Prostate gland (tissue), 2 donors: ENCODE data around the gene FAM174C. TPM values are rescaled to one million over a fixed set of nuclear protein-coding genes. Genes with fewer than 3 reads are reported as not detected.
"Not testable (repeated sequence)": the region's sequence is repeated elsewhere in the genome, so short reads cannot be mapped to it uniquely, and the experiment has no call there.

Experiments
- DNase-seq: peaks from one replicate; pipeline ENCODE4 v3.0.0-alpha.2; 2019; ENCODE audit warnings: low spot score
- H3K27ac ChIP-seq, 2 donors: fragments of 200-600 bp; sonication (generic); 2 replicates each; pipeline ENCODE4 v1.5.1; 2017 to 2019
- H3K27me3 ChIP-seq: fragments of 200-600 bp; sonication (generic); replicated peaks from 2 replicates; pipeline ENCODE4 v1.5.1; 2019; ENCODE audit not compliant: insufficient read depth
- H3K36me3 ChIP-seq, 2 donors: fragments of 200-600 bp; sonication (generic); 1 replicate in 1 of 2; 2 replicates in 1 of 2; pipeline versions ENCODE4 v1.5.1 to v1.8.1; 2017 to 2019
- H3K4me1 ChIP-seq: fragments of 200-600 bp; sonication (generic); replicated peaks from 2 replicates; pipeline ENCODE4 v1.5.1; 2019
- H3K4me3 ChIP-seq, 2 donors: fragments of 200-600 bp; sonication (generic); 2 replicates each; pipeline ENCODE4 v1.5.1; 2017 to 2019
- H3K9me3 ChIP-seq: fragments of 200-600 bp; sonication (generic); 2 replicates; pipeline ENCODE4 v1.5.1; 2017
- CTCF ChIP-seq, 4 experiments: fragments of 200-600 bp in 2 of 4; fragments of 450-650 bp in 2 of 4; sonication (generic) in 2 of 4; IDR thresholded peaks; 1 replicate in 3 of 4; 2 replicates in 1 of 4; pipeline ENCODE4 v1.5.1; 2016 to 2019; ENCODE audit warnings: antibody characterized with exemption in 4 of 4, mild to moderate bottlenecking in 2 of 4, moderate library complexity in 2 of 4
- POLR2A ChIP-seq: fragments of 450-650 bp; IDR thresholded peaks from one replicate; pipeline ENCODE4 v1.6.1; 2016; ENCODE audit warnings: antibody characterized with exemption, mild to moderate bottlenecking
- POLR2AphosphoS5 ChIP-seq: sonication (generic); formaldehyde crosslinking; IDR thresholded peaks from one replicate; pipeline ENCODE4 v1.6.1; 2017; ENCODE audit warnings: antibody characterized with exemption
- WGBS: methylation state at CpG from one replicate; pipeline ENCODE4 v1.1.5; 2018; 5-methylcytosine and 5-hydroxymethylcytosine counted together
- intact Hi-C: fragments of 100-400 bp; cut with DNase I; formaldehyde crosslinking; loops from one replicate; pipeline ENCODE4 v1.14.2; 2022
- total RNA-seq, 2 donors: library from RNA; depleted of rRNA; stranded (reverse); fragments of >200 nt; gene quantifications; one replicate each; pipeline ENCODE4 v1.1.0, GENCODE V29; 2016

FAM174C gene
- total RNA-seq, 2 donors from 2014 or later: 95.1 to 98.7 TPM

- TF ChIP-seq POLR2AphosphoS5: no peak
- no peak for TF ChIP-seq CTCF (IDR thresholded peaks at IDR 0.05)
- no peak for TF ChIP-seq POLR2A
- no peaks in the 10 kb centered on the region for H3K36me3 ChIP-seq
- no peak for DNase-seq
- H3K27ac ChIP-seq: no peak overlapping the region
- H3K9me3 ChIP-seq: no peaks in the 10 kb centered on the region
- intact Hi-C loops: loop anchor here (10.0 kb wide), 1 partner anchor 87 kb away; the partner anchor contains the start of genes DAZAP1 and GAMT
- H3K4me1 ChIP-seq: peaks cover 5% of the 10 kb centered on the region
- H3K4me3 ChIP-seq: no peak overlapping the region
- H3K27me3 ChIP-seq: no peaks in the 10 kb centered on the region
- 78% methylated on average over 17 of the region's 17 CpGs for WGBS
These were observed 42.1 kb downstream of the FAM174C start for GRCh38 chr19:1317274-1318003.

- intact Hi-C loops: loop anchor here (10.0 kb wide), 1 partner anchor 86 kb away; the partner anchor contains the start of genes DAZAP1 and GAMT
- no peak for DNase-seq
- Histone ChIP-seq H3K27ac (no peak overlapping the region), H3K9me3 (no peaks in the 10 kb centered on the region), H3K4me1 (no peaks in the 10 kb centered on the region), H3K36me3 (no peaks in the 10 kb centered on the region), H3K4me3 (no peak overlapping the region), H3K27me3 (peaks cover 3% of the 10 kb centered on the region)
- TF ChIP-seq POLR2A (no peak), POLR2AphosphoS5 (no peak), CTCF (IDR thresholded peaks at IDR 0.05) (no peak)
- whole genome bisulfite sequencing: 56% methylated on average over 41 of the region's 46 CpGs
These were observed 43.5 kb downstream of the FAM174C start for GRCh38 chr19:1318678-1319471.

GRCh38 chr19:1320282-1320650 lies 44.9 kb downstream of the FAM174C start:
- H3K36me3 ChIP-seq, H3K9me3 ChIP-seq, H3K4me1 ChIP-seq, H3K27ac ChIP-seq, intact Hi-C loops, H3K4me3 ChIP-seq, H3K27me3 ChIP-seq, DNase-seq: not testable (repeated sequence)
- WGBS: 98% methylated on average over 3 of the region's 3 CpGs

- no peak for DNase-seq
- no peak overlapping the region for H3K4me3 ChIP-seq
- peaks cover 3% of the 10 kb centered on the region for H3K27me3 ChIP-seq
- TF ChIP-seq POLR2AphosphoS5: no peak
- no peak for TF ChIP-seq POLR2A
- no peak for TF ChIP-seq CTCF (IDR thresholded peaks at IDR 0.05)
- H3K36me3 ChIP-seq: no peaks in the 10 kb centered on the region
- no peak overlapping the region for H3K27ac ChIP-seq
- no peaks in the 10 kb centered on the region for H3K9me3 ChIP-seq
- 87% methylated on average over 9 of the region's 9 CpGs for WGBS
- intact Hi-C loops: no loop called here
- H3K4me1 ChIP-seq: no peaks in the 10 kb centered on the region
These were observed 46.2 kb downstream of the FAM174C start for GRCh38 chr19:1321539-1321938.

GRCh38 chr19:1322198-1322981 lies 47.1 kb downstream of the FAM174C start:
- H3K9me3 ChIP-seq: no peaks in the 10 kb centered on the region
- H3K27ac ChIP-seq: no peak overlapping the region
- peaks cover 3% of the 10 kb centered on the region for H3K27me3 ChIP-seq
- H3K4me1 ChIP-seq: no peaks in the 10 kb centered on the region
- H3K36me3 ChIP-seq: no peaks in the 10 kb centered on the region
- intact Hi-C loops: no loop called here
- 90% methylated on average over 16 of the region's 16 CpGs for WGBS
- no peak for DNase-seq
- H3K4me3 ChIP-seq: no peak overlapping the region
- TF ChIP-seq POLR2AphosphoS5 (no peak), POLR2A (no peak), CTCF (IDR thresholded peaks at IDR 0.05) (no peak)
